ENCODE measurements around the gene SMIM38.

SMIM38 gene

GRCh38 chr11:69186316-69187260, 30.9 kb downstream of the SMIM38 start:
- H3K4me3 ChIP-seq (ENCODE audit: low read depth, low read length) = no peak overlapping the region
- DNase-seq (ENCODE audit: low read depth) = no peak
- TF ChIP-seq CTCF (conservative IDR thresholded peaks at IDR 0.05; ENCODE audit: low read depth, low read length) = no peak

GRCh38 chr11:69187540-69188065, 31.9 kb downstream of the SMIM38 start:
- no peak overlapping the region for H3K4me3 ChIP-seq (ENCODE audit: low read depth, low read length)
- DNase-seq (ENCODE audit: low read depth) = no peak
- no peak for TF ChIP-seq CTCF (conservative IDR thresholded peaks at IDR 0.05; ENCODE audit: low read depth, low read length)

- TF ChIP-seq CTCF (conservative IDR thresholded peaks at IDR 0.05; ENCODE audit: low read depth, low read length) = no peak
- no peak overlapping the region for H3K4me3 ChIP-seq (ENCODE audit: low read depth, low read length)
- DNase-seq (ENCODE audit: low read depth) = no peak
These were observed 33.3 kb downstream of the SMIM38 start for GRCh38 chr11:69189059-69189458.

GRCh38 chr11:69190796-69191536, 35.2 kb downstream of the SMIM38 start:
- TF ChIP-seq CTCF (conservative IDR thresholded peaks at IDR 0.05; ENCODE audit: low read depth, low read length) = no peak
- H3K4me3 ChIP-seq (ENCODE audit: low read depth, low read length) = no peak overlapping the region
- DNase-seq (ENCODE audit: low read depth) = no peak

- no peak overlapping the region for H3K4me3 ChIP-seq (ENCODE audit: low read depth, low read length)
- no peak for DNase-seq (ENCODE audit: low read depth)
- no peak for TF ChIP-seq CTCF (conservative IDR thresholded peaks at IDR 0.05; ENCODE audit: low read depth, low read length)
These were observed 36.6 kb downstream of the SMIM38 start for GRCh38 chr11:69192301-69192721.

GRCh38 chr11:69193151-69193550, 37.4 kb downstream of the SMIM38 start:
- no peak for TF ChIP-seq CTCF (conservative IDR thresholded peaks at IDR 0.05; ENCODE audit: low read depth, low read length)
- no peak overlapping the region for H3K4me3 ChIP-seq (ENCODE audit: low read depth, low read length)
- no peak for DNase-seq (ENCODE audit: low read depth)

Data from choroid plexus epithelial cell (primary cell).